OCI-M2 (cell line): ENCODE data around the gene CAMTA1.
A peak's percentile ranks its signal among the peaks of the same experiment; 100 is the strongest.
"Not testable (repeated sequence)": the region's sequence is repeated elsewhere in the genome, so short reads cannot be mapped to it uniquely, and the experiment has no call there.

Source experiments
- DNase-seq: peaks from one replicate; lab custom pipeline; 2025; ENCODE audit not compliant: unreplicated experiment; lab: John Stamatoyannopoulos, UW

Gene CAMTA1

DNA sequence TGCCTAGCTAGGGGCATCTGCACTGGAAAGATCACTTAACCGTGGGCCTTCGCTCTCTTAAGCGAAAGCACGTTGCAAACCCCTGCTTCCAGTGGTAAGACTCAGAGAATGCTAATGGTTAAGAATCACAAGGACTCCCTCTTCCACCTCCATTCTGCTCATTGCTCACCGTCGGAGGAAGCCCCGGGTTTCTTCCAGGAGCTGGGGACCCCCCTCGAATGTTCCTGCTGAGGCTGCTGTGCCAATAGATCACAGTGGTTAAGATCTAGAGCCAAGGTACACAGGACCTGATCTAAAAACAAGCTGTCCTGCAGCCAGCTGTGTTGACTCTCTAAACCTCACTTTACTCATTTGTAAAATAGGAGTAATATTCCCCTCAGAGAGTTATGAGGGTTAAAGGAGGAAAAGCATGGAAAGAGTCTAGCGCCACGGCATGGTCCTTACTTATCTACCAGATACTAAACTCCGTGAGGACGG, 986.6 kb downstream of the CAMTA1 start:
- DNase-seq = no peak

DNA sequence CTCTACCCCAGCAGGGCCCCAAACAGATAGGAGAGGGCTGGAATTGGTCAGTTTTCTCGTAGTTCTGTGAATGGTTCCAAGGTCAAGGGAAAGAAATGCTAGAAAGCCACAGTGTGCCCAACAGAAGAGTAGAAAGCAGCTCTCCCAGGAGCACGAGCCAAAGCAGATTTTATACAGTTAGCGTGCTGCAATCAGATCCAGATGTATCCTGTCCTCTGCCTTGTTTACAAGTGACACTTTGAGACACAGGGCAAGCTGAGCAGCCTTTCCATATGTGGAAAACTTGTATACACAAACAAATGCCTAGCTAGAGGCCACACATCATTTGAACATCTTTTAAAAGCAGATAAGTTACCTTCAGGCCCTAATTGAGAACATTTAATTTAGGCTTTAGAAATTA, 992.3 kb downstream of the CAMTA1 start:
- DNase-seq = no peak

DNA sequence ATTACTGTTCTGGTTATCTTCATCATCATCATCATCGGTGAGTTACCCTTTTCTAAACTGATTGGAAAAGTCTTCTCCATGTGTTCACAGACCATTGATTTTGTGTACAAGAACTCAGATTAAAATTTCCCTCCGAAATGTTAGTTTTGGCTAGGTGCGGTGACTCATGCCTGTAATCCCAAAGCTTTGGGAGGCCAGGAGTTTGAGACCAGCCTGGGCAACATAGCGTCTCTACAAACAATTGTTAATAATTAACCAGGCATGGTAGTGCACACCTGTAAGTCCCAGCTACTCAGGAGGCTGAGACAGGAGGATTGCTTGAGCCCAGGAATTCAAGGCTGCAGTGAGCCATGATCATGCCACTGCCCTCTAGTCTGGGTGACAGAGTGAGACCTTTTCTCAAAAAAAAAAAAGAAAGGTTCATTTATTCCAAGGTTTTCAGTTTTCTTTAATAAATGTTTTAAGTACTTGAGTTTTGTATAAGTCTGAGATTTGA, 992.9 kb downstream of the CAMTA1 start:
- no peak for DNase-seq

DNA sequence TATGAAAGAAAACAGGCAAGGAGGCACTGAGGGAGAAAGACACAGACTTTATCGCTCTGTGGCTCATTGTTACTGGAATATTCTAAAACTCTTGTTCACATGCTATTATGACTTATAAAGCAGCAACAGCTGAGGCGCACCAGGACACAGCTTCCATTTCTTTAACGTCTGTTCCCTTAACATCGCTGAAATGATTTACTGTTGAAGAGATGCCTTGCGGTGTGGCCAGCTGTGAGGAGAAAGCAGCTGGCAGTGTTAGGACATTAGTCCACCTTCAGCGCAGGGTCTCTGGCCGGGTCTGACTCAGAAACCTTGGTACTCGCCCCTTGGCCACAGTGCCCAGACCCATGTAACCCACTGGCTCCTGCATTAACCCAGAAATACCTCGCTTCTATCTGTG, 995.7 kb downstream of the CAMTA1 start:
- DNase-seq = no peak

DNA sequence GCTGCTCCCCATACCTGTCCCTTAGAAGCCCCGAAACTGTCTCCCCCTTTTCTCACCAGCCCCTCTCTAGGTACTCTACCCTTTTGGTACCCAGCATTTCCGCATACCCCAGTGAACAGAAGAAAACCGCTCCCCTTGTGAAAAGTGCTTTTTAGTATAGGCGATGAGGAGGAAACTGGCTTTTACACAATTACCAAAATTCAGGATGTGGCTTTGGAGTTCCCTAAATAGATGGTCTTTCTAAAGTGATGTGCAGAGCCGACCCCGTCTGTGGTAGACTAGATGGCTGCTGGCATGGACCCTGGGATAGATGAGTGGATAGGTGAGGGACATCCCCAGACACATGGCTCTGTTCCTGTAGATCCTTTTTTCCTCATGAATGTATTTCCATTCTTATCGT, 996.2 kb downstream of the CAMTA1 start:
- no peak for DNase-seq

DNA sequence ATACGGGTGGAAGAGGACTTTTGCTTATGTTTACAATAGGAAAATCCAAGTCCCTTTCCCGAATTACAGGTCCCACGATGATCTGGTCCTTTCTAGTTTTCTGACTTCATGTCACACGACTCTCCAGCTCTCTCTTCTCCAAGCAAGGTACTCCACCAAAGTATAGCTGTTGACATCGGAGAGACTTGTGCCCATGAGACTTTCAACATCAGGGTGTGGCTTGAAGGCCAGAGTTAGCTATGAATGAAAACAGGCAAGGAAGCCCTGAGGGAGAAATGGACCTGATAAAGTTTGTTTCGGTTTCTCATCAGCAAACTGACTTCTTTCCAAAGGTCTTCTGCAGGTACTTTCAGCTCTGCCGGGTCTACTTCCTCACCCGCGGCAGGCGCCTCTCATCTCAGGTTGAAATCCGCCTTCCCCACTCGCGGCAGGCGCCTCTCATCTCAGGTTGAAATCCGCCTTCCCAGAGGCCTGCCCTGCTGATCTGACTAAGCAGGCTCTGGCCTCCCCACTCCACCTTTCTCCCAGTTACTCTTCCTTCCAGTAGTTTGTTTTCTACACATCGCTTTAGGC, 996.8 kb downstream of the CAMTA1 start:
- DNase-seq = no peak

DNA sequence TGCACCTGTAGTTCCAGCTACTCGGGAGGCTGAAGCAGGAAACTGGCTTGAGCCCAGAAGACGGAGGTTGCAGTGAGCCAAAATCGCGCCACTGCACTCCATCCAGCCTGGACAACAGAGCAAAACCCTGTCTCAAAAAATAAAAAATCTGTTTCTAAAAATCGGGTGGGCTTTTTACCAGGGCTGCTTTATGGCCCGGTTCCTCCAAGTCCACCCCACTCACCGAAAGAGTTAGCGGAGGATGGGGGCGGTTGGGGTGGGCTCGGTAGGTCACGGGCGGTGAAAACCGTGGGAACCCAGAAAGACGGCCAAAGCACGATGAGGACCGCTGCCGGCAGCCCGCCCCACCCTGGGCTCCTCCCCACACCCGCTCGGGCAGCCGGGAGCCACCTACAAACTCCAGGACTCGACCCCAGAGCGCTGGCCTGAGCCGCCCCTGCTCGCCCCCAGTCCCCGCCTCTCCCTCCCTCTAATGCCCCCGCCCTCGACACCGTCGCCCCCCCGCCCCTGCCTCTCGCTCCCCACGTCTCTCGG, 998.0 kb downstream of the CAMTA1 start:
- DNase-seq = no peak

DNA sequence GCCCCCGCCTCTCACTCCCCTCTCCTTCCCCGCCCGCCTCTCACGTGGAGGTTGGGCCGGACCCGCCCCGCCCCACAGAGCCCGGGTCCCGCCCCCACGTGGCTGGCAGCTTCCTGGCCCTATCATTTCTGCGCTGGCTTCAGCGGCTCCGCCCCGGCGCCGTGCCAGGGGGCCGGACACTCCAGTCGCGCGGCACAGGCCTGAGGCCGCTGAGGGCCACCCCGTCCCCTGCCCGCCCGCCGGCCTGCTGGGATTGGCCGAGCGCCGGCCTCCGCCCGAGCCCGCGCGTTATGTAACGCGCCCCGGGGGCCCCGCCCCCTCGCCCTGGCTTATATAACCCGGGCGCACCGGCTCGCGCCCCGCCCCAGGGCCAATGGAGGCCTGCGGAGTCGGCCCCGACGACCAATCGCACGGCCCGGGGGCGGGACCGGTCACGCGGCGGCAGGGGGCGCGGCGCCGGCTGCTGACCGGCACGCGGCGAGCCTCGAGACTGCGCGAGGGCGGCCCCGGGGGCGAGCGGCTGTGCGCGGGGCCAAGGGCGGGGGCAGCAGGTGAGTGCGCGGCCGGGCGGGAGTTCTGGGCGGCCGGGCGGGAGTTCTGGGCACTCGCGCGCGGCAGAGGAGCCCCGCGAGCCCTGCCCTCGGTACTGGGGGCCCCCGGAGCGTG, 998.7 kb downstream of the CAMTA1 start, which contains the start of gene PER3:
Gene PER3 (plus strand): TSS at position 466 of the 666 bp plus-strand sequence. CDS start 587 bp downstream, outside the sequence.
- DNase-seq = peak; percentile 60

DNA sequence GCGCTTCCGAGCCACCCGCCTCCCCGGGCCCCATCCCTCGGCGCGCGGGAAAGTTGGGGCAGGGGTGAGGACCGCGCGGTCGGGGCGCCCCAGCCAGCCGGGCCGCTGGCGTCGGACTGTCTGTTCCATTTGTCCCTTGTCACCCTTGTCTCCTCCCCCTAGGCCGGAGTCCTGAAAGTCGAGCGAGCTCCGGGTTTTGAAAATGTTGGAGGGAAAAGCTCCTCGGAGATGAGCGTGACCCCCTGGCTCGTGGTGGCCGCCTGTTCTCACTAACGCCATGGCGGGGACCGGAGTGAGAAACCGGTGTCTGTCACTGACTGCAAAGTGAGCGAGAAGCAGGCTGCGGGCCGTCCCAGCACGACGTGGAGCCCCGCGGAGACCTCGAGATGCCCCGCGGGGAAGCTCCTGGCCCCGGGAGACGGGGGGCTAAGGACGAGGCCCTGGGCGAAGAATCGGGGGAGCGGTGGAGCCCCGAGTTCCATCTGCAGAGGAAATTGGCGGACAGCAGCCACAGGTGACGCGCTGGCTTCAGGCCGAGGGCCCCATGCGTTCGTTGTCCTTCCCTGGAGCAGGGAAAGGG, 999.3 kb downstream of the CAMTA1 start:
- DNase-seq = no peak

DNA sequence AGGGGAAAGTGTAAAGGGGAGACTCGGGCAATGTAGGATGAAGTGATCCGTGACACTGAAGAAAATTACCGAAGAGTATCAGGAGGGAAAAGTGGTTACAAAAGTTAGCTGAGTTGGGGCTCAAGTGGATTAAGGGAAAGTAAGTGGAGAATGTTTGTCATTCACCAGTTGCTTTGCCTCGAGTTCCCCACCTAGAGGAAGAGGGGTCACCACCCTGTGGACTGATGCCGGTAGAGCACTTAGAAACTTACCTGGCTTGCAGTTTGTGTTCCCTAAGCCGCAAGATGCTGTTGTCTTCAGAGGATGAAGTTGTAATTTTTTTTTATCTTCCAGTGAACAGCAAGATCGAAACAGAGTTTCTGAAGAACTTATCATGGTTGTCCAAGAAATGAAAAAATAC, 999.9 kb downstream of the CAMTA1 start:
- no peak for DNase-seq

DNA sequence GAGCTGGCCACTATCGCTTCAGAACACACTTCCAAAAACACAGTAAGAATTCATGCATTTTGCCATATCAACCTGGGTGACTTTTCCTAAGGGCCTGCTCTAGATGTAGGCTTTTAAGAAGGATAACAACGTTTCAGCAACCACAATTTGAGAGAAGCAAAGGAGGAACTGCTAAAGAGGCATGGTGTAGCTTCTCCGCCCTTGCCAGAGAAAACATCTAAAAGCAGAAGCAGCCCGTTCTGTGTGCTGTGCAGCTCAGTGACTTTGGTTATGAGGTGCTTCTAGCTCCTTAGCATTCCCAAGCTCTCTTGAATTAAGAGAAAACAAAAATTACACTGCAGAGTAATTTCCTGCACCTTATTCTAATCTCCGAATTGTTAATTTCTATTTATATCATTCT, 1001.5 kb downstream of the CAMTA1 start:
- no peak for DNase-seq

DNA sequence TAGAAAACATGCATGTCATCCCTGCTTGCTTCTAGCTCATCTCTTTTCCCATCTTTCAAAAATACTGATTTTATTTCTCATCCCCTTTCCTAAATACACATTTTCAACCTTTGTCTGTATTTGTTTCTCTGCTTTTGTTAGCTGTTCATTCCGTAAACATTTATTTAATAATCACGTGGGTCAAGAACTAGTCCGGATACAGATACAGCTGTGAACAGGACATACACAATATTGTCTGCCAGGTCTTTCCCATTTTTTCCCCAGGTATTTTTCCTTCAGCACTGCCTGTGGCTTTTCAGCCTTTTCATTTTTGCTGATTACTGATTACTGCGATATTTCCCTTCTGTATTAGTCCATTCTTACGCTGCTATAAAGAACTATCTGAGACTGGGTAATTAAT, 1004.6 kb downstream of the CAMTA1 start:
- no peak for DNase-seq

DNA sequence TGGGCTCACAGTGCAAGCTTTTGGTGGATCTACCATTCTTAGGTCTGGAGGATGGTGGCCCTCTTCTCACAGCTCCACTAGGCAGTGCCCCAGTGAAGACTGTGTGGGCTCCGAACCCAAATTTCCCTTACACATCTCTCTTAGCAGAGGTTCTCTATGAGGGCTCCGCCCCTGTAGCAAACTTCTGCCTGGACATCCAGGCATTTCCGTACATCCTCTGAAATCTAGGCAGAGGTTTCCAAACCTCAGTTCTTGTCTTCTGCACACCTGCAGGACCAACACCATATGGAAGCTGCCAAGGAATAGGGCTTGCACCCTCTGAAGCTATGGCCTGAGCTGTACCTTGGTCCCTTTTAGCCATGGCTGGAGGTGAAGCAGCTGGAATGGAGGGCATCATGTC, 1005.8 kb downstream of the CAMTA1 start:
- DNase-seq = not testable (repeated sequence)

DNA sequence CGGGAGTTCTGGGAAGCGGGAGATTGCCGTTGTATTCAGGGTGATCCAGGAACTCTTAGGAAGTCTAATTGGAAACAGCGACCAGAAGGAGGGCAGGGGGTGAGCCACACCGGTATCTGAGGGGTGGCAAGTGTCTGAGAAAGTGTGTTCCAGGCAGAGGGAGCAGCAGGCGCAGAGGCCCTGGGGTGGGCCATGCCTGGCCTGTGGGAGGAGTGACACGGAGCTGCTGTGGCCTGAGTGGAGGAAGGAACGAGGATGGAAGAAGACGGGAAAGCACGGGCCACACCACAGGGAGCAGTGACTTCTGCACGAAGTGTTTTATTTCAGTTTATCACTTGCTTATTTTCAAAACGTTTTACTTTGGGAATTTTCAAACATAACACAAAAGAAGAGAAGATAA, 1010.2 kb downstream of the CAMTA1 start:
- no peak for DNase-seq

DNA sequence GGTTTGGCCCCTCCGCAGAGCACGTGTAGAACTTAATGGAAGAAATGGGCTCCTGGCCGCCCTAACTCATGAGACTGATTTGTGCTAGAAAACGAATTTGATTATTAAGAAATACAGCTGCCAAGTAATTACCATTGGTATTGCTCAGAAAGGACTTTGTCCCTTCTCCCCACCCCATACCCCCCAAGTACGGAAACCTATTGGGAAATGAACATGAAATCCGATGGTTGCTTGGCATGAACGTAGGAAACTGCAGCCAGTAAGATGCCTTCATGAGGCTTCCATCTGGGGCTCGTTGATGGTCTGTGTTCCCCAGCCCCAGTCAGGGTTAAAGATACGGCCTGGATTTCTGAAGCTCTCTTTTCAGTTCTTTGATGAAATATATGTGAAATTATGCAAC, 1020.2 kb downstream of the CAMTA1 start:
- DNase-seq = no peak

DNA sequence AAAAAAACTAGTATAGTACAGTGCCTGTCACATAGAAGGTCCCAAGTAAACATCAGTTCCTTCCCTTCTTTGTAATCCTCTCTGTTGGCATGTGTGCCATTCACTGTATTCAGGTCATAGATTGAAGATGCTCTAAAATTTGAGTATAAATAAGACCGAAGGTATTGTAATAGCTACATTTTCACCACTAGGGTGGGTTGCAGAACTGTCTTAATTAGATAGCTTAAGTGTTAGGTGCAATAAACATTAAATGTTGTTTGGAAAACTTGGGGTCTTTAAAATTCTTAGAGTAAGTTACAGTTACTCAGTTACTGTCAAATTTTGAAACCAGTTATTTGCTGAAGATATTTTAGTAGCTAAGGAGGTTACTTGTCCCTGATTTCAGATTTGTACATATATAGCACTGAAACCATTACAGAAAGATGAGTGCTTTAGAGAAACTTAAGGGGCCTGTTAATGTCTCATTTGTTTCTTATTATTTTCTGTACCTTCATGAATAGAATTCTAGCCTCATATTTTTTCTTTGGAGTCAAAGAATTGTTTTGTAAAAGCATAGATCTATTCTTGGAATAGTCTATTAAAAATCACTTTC, 1023.1 kb downstream of the CAMTA1 start:
- no peak for DNase-seq

DNA sequence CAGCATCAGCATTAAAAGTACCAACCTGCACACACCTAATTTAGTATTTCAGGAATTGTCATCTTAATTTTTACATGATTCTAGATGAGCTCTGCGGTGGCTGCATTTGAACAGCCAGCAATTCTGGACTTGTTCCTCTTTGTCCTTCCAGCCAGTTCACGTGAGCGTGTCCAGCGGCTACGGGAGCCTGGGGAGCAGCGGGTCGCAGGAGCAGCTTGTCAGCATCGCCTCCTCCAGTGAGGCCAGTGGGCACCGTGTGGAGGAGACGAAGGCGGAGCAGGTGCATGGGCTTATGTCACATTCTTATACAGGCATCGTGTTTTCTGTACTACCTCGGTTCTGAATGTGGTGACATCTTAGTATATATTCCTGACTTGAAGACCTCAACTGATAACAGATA, 1024.5 kb downstream of the CAMTA1 start:
- DNase-seq = no peak

DNA sequence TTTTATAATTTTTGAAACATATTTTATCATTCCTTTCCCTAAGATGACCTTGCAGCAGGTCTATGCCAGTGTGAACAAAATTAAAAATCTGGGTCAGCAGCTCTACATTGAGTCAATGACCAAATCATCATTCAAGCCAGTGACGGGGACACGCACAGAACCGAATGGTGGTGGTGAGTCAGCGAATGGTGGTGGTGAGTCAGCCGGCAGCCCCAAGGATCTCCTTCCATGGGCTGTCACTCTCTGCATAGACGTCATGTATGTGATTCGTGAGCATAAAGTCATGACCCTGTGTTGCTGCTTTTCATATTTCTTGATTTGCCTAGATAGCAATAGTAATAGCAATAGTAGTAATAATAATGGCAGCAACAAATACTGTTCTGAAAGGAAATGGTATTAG, 1025.1 kb downstream of the CAMTA1 start:
- no peak for DNase-seq

DNA sequence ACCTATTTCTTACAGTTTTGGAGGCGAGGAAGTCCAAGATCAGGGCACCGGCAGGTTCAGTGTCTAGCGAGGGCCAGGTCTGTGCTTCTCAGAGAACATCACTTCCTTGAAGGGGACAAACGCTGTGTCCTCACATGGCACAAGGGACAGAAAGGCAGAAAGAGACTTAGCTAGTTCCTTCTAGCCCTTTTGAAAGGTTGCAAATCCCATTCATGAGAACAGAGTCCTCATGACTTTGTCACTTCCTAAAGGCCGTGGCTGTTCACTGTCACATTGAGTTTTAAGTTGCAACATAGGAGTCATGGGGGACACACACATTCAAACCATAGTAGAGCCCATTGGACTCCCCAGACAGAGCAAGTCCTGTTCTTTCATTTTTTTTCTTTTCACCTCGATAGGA, 1026.2 kb downstream of the CAMTA1 start:
- DNase-seq = no peak

DNA sequence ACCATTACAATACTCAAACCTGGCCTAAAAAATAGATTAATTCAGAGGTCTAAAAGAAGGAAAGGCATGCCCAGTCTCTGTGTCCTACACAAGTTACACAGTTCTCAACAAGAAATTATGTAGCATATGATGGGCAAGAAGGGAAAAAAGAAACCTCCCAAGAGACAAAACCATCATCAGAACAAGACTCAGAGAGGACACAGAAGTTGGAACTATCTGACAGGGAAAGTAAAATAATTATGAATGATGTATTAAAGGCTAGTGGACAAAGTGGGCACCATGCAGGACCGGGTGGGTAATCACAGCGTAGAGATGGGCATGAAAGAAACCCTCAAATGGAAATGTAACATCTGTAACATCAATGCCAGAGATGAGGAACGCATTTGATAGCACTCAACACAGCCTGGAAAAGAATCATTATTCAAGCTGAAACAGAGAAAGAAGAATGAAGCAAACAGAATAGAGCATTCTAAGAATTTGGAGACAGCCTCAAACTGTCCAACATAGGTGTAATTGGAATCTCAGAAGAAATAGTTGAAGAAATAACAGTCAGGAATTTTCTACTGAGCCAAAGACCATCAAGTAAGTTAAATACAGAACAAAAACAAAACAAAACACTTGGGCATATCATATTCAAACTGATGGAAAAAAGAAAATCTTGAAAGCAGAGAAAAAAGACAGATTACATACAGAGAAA, 1028.6 kb downstream of the CAMTA1 start:
- no peak for DNase-seq
